A673 (cell line): ENCODE data around the gene KMT5B.

ENCODE experiments used
- EZH2 ChIP-seq: fragments of 200-600 bp; sonication (generic); IDR thresholded peaks from 2 replicates; pipeline ENCODE4 v1.6.1; 2017; ENCODE audit warnings: borderline replicate concordance, low read depth, mild to moderate bottlenecking, mixed read lengths, antibody characterized with exemption, low read length; ENCODE audit not compliant: poor library complexity, severe bottlenecking
- TF ChIP-seq, protein P1 (sequence below): fragments of 300-800, 200-600 bp; sonication (generic); conservative IDR thresholded peaks from 2 replicates; pipeline ENCODE4 v1.5.1; 2017; ENCODE audit warnings: low read depth, mild to moderate bottlenecking, antibody characterized with exemption, low read length, moderate library complexity, mixed read lengths

DNA sequence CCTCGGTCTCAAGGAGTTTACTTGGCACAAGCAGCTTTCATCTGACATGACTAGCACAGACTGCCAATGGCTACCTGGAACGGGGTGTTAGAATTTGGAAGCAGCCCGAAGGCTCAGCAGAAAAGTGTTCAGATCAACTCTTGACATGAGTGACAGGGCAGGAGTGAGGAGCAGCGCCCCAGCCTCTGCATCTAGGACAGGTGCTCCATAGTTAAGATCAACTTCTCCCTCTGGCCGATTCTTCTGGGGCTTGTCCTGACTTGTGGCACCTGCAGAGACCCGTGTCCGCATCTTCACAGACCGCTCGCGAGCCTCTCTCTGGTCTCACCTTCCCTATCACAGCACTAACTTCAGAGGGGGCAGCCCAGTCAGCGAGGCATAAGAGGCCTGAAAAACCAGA lies 49.4 kb downstream of the KMT5B start:
- TF ChIP-seq, protein P1, sequence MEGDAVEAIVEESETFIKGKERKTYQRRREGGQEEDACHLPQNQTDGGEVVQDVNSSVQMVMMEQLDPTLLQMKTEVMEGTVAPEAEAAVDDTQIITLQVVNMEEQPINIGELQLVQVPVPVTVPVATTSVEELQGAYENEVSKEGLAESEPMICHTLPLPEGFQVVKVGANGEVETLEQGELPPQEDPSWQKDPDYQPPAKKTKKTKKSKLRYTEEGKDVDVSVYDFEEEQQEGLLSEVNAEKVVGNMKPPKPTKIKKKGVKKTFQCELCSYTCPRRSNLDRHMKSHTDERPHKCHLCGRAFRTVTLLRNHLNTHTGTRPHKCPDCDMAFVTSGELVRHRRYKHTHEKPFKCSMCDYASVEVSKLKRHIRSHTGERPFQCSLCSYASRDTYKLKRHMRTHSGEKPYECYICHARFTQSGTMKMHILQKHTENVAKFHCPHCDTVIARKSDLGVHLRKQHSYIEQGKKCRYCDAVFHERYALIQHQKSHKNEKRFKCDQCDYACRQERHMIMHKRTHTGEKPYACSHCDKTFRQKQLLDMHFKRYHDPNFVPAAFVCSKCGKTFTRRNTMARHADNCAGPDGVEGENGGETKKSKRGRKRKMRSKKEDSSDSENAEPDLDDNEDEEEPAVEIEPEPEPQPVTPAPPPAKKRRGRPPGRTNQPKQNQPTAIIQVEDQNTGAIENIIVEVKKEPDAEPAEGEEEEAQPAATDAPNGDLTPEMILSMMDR: no peak
- TF ChIP-seq EZH2: no peak
